Measurements from ENCODE around the gene ARHGAP18.
A peak's percentile ranks its signal among the peaks of the same experiment; 100 is the strongest.
"Not testable (repeated sequence)": the region's sequence is repeated elsewhere in the genome, so short reads cannot be mapped to it uniquely, and the experiment has no call there.

The ARHGAP18 gene

DNA sequence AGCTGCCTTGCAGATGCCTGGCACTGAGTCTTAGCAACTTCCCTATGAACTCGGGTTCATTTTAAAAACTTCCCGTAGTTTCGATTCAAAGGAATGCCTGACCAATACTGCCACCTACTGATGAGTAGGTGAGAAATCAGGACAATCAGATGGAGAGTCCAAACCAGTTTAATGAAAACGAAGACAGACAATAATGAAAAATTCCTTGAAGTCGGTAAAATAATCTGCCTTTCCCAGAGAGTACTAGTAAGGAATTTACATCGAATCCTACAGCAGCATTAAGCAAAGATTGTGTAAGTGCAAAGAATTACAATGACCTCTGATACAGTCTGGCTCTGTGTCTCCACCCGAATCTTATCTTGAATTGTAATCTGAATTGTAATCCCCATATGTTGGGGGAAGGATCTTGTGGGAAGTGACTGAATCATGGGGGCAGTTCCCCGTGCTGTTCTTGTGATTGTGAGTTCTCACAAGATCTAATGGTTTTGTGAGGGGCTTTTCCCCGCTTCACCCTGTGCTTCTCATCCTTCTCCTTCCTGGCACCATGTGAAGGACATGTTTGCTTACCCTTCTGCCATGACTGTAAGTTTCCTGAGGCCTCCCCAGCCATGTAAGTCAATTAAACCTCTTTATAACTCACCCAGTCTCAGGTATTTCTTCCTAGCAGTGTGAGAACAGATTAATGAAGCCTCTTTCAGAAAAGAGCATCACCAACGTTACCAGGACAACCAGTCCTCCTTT, 134.4 kb downstream of the ARHGAP18 start:
- no peak for DNase-seq

DNA sequence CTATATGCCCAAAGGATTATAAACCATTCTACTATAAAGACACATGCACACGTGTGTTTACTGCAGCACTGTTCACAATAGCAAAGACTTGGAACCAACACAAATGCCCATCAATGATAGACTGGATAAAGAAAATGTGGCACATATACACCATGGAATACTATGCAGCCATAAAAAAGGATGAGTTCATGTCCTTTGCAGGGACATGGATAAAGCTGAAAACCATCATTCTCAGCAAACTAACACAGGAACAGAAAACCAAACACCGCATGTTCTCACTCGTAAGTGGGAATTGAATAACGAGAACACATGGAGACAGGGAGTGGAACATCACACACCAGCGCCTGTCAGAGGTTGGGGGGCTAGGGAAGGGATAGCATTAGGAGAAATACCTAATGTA, 135.4 kb downstream of the ARHGAP18 start:
- DNase-seq: not testable (repeated sequence)

DNA sequence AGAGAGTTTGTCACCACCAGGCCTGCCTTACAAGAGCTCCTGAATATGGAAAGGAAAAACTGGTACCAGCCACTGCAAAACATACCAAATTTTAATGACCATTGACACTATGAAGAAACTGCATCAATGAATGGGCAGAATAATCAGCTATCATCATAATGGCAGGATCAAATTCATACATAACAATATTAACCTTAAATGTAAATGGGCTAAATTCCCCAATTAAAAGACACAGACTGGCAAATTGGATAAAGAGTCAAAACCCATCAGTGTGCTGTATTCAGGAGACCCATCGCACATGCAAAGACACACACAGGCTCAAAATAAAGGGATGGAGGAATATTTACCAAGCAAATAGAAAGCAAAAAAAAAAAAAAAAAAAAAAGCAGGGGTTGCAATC, 139.0 kb downstream of the ARHGAP18 start:
- not testable (repeated sequence) for DNase-seq

DNA sequence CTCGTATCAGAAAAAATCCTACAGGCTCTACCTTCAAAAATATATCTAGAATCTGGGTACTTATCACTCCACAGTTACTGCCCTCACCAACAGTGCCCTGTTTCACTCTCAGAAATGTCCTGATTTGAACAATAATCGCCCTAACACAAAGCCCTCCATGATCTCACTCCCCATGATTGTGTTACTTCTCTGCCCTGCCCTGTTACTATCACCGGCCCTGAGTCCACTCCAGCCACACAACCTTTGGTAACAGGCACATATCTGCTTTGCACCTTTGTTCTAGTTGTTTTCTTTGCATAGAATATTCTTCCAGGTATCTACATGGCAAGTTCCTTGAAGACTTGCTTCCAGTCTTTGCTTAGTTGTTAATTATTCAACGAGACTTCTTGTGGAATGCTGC, 142.0 kb downstream of the ARHGAP18 start:
- no peak for DNase-seq

DNA sequence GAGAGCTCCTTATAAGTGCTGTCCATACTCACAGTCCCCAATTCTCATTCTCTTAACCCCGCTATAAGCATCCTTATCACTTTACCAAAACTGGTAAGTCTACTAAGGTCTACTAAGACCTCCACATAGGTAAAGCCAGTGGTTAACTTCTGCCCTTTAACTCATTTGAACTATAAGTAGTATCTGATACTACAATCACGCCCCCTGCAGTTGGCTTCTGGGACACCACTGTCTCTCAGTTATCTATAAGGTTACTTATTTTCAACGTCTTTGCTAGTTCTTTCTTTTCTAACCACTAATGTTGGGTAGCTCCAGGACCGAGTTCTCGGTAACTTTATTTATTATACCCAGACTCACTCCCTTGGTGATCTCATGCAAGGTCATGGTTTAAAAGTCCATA, 142.6 kb downstream of the ARHGAP18 start:
- DNase-seq: peak in 1 of 5 experiments; percentile 18

DNA sequence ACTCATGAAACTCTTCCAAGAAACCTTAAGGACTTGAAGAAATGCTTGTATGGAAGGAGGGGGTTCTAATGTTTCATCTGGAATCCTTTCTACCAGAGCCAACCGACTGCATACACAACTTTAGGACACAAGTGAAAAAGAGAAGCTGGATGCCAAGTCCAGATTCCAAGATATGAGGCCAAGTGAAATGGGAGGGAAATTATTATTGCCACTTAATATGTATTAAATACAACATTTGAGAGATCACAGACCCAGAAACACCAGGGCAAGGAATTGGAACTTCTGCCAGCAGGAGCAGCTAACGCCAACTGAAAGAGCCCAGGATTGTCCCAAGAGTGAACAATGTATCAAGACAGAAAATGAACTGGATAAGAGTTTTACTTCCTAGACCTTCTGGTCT, 144.2 kb downstream of the ARHGAP18 start:
- no peak for DNase-seq

DNA sequence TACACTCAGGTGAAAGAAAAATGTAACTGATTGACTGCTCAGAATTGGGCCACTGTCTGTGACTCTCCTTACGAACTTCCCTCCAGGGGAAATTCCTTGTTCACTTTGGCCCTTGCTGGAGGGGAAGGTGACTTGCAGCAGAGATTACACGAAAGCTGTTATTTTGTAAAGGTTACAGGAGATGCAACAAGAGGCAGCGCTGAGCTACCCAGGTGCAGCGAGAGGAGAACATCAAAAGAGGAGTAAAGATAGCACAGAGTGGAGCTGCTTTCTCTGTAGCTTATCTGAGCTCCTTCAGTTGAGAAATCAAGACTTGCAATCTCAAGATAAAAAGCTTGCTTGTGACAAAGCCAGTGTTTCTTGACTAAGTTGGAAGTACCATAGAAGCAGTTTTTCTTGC, 144.6 kb downstream of the ARHGAP18 start:
- no peak for DNase-seq

DNA sequence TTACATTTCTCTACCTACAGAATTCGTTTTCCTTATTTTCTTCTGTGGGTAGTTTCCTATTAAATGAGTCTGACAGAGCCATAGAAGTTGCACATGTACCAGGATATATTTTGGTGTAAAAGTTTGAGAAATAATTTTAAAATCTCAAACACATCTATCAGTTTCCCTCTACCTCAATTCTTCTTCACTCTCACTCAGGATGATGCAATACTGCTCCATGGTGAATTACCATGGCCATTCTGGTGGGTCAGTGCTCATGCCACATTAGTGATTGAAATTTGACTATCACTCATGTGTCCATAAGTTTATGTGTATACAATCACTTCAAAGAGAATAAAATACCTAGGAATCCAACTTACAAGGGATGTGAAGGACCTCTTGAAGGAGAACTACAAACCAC, 151.7 kb downstream of the ARHGAP18 start:
- no peak for DNase-seq

DNA sequence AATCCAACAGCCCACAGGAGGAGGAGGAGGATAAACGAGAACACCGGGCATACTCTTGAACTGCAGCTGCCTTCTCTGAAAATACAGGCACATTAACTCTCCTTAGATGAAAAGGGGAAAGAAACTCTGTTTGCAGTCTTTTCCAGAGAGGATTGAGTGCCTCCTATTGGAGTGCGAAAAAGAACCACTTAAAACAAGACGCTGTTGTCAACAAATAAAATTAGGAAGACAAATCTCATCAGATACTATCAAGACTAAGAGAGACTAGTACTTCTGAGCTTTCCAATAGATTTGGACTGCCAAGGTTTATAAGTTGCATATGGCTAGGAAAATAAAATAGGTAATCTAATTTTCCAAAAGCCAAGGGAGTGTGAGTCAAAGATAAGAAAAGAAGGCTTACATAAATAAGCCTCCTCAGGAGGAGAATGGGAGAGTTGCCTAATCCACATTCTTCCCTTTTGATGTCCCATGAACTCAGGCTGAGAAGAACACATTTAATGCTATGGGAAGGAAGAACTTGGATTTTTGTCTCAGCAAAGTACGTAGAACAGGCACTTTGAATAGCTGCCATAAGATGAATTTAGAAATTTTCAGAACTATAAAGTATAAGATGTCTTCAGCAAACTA, 154.7 kb downstream of the ARHGAP18 start:
- DNase-seq: no peak

DNA sequence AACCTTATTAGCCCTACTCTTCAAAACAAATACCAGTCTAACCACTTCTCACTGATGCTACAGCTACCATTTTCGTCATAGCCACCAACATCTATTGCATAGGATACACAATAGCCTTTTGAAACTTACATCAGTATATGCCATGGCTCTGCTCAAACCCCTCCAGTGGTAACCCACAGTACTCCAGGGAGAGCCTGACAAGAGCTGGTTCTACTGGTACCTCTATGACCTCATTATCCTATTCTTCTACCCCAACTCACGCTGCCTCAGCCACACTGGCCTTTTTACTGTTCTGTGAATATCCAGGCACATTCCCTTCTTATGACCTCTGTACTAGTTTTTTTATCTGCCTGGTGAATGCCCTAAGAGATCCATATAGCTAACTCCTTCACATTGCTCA, 157.6 kb downstream of the ARHGAP18 start:
- no peak for DNase-seq

DNA sequence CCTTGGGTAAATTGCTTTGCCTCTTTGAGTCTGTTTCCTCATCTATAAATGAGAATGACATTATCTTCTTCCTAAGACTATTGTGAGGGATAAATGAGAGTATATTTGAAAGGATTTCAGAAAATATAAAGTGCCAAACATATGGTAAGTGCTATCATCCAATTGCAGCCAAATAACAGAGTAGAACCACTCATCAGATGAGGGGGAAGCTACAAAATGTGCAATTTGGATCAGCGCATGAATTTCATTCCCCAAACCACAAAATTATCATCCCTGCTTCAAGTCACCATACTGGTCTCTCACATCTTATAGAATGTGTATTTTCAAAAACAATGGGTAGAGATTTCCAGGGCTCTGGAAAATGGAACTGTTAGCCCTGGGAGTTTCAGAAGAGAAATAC, 158.5 kb downstream of the ARHGAP18 start:
- no peak for DNase-seq

DNA sequence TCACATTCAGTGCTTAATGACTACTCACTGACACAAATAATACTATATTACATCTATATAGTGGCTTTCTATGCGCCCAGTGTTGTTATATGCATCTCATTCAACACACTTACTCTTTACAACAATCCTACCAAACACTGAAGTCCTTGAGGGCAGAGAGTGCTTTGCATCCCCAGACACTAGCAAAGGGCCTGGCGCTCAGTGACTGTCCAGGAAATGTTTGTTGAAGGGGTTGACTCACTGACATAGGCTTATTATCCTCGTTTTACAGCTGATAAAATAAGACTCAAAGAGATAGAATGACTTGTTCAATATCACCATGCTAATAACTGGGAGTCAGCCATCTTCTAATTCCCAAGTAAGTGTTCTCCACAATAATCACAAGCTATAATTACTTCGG, 163.3 kb downstream of the ARHGAP18 start:
- no peak for DNase-seq

DNA sequence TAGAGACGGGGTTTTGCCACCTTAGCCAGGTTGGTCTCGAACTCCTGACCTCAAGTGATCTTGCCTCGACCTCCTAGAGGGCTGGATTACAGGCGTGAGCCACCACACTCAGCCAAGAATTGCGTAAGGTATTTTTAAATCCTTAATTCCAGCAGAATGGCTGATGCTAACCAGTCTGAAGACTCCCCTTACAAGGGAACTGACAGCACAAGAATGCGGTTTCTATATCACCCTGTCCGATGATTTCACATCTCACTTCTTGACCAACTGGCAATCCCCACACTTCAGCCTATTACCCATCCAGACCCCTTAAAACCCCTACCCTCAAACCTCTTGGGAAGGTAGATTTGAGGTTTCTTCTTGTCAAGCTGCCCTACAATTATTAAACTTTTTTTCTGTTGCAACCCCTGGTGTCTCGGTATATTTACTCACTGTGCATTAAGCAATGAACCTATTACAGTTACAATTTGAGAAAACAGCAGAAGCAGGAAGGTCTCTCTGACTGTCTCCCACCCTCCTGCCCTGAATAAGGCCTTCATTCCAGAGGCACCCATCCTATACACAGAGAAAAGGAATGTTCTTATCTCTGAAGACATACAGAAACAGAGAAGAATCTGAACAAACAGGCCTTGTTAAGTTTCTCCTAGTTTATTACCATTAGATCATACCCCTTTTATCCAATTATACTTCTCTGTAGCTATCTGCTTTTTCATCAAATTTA, 164.9 kb downstream of the ARHGAP18 start:
- DNase-seq: no peak

DNA sequence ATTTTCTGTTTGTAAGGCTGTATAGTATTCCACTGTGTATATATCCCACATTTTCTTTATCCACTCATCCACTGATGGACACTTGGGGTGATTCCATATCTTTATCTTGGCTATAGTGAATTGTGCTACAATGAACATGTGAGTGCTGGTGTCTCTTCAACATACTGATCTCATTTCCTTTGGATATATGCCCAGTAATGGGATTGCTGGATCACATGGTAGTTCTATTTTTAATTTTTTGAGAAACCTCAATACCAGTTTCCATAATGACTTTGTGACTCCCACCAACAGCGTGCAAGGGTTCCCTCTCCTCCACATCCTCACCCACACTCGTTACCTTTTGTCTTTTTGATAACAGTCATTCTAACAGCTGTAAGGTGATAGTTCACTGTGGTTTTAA, 166.0 kb downstream of the ARHGAP18 start:
- no peak for DNase-seq

DNA sequence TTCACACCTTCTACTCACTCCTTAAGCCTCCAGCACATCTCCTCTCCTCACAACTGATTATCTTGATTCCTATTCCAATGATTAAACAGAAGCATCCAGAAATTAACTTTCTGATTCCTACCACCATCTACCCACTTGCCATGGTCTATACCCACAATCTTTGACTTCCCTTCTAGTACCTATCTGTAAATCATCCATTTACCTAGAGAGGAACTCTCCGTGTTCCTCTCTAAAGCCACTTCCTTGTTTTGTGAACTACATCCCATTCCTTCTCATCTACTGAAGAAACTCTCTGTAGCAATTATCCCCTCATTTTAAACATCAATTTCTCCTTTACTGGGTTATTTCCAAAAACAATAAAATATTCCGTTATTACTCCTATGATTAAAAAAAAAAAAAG, 167.3 kb downstream of the ARHGAP18 start:
- DNase-seq: no peak

DNA sequence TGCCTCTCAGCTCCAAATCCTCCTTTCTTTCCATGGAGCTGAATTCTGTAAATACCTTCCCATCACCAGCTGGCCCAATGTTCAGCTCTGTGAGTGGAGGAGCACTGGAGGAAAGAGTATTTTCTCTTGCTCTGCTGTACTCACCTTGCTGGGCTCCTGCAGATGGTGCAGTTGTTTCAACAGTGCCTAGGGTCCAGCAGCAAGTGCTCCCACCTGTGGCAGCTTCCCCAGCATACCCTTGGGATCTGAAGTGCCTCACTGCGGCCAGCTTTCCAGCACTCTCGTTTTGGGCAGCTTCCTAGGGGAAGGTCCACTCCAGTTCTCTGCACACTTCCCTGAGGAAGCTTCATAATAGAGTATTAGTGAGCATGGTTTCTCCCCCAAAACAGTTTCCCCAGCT, 170.9 kb downstream of the ARHGAP18 start:
- DNase-seq: no peak

DNA sequence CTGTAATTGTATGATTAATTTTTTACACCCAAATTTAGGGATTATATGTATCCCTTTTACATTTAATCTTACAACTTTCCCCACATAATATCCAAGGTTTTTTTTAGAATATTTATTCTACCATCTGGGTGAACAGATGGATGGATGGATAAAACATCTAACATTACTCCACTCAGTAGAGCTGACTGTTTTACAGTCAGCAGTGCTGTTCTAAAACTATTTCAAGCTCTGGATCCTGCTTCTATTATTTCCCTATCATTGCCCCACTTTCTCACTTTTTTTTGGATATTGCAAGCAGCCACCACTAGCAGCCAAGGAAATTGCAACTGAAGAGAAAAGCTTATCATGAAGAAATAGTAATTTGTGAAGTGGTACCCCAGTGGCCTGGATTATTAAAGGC, 173.7 kb downstream of the ARHGAP18 start:
- no peak for DNase-seq

DNA sequence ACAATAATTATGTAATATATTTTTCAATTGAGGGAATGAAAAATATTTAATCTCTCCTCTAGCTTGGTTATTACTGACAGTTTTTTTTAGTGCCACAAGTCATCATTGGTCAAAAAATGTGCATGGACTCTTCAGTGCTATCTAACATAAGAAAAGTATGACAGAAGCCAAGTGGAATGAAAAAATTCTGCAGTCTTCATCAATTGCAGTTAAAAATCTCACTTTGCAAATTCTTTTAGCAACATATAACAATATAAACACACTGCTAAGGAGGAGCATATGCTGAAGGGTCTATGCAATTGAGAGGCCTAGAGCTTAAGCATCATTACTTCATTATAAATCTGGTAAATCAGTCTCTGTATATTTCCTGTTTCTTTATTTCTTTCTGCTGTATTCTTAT, 175.1 kb downstream of the ARHGAP18 start:
- no peak for DNase-seq

Data from T-helper 2 cell (primary cell).